DND-41 (cell line): Measurements from ENCODE around the gene SCUBE1.

ENCODE experiments used
- ATAC-seq: fragments of 200-7000 bp; cut with Tn5 transposase; 3 replicates; pipeline ENCODE4 v1.9.1; 2021; ENCODE audit warnings: low read depth; ENCODE audit not compliant: insufficient read depth
- DNase-seq: peaks from one replicate; pipeline ENCODE4 v3.0.0-alpha.2; 2020
- H2AFZ ChIP-seq: 2 replicates; pipeline ENCODE4 v1.6.0; 2012; ENCODE audit warnings: low read depth, low read length
- H3K27ac ChIP-seq: 2 replicates; pipeline ENCODE4 v1.5.1; 2012; ENCODE audit warnings: low read length, inconsistent platforms
- H3K27me3 ChIP-seq: fragments of 200-600 bp; sonication (generic); 2 replicates; pipeline ENCODE4 v1.6.0; 2012; ENCODE audit warnings: low read length, mild to moderate bottlenecking, inconsistent platforms; ENCODE audit not compliant: insufficient read depth, poor library complexity
- H3K36me3 ChIP-seq: 2 replicates; pipeline ENCODE4 v1.5.1; 2012; ENCODE audit warnings: low read length, inconsistent platforms; ENCODE audit not compliant: insufficient read depth
- H3K4me1 ChIP-seq: 2 replicates; pipeline ENCODE4 v1.5.1; 2012; ENCODE audit warnings: mild to moderate bottlenecking, low read length; ENCODE audit not compliant: insufficient read depth
- H3K4me2 ChIP-seq: 2 replicates; pipeline ENCODE4 v1.6.0; 2012; ENCODE audit warnings: mild to moderate bottlenecking, moderate library complexity, low read length, inconsistent platforms; ENCODE audit not compliant: insufficient read depth
- H3K4me3 ChIP-seq, 2 experiments: fragments of 200-600 bp in 1 of 2; shearing (Covaris generic) in 1 of 2; 2 replicates each; pipeline ENCODE4 v1.5.1; 2012 to 2016; ENCODE audit warnings: inconsistent platforms in 2 of 2, low read length in 2 of 2, mild to moderate bottlenecking in 2 of 2, low read depth in 1 of 2, moderate library complexity in 1 of 2
- H3K79me2 ChIP-seq: 2 replicates; pipeline ENCODE4 v1.6.0; 2012; ENCODE audit warnings: low read length, inconsistent platforms; ENCODE audit not compliant: insufficient read depth
- H3K9ac ChIP-seq: 2 replicates; pipeline ENCODE4 v1.6.0; 2012; ENCODE audit warnings: low read depth, mild to moderate bottlenecking, inconsistent platforms, low read length, moderate library complexity
- H3K9me3 ChIP-seq: 2 replicates; pipeline ENCODE4 v1.5.1; 2012; ENCODE audit warnings: low read length, moderate library complexity, mild to moderate bottlenecking, inconsistent platforms; ENCODE audit not compliant: insufficient read depth, severe bottlenecking
- H4K20me1 ChIP-seq: 2 replicates; pipeline ENCODE4 v1.6.0; 2012; ENCODE audit warnings: low read length; ENCODE audit not compliant: insufficient read depth
- EZH2 ChIP-seq: IDR thresholded peaks from 3 replicates; pipeline ENCODE4 v1.6.1; 2012; ENCODE audit warnings: borderline replicate concordance, low read depth, mild to moderate bottlenecking, moderate library complexity, low read length, inconsistent platforms; ENCODE audit not compliant: severe bottlenecking
- TF ChIP-seq, protein P1 (sequence below): IDR thresholded peaks from 2 replicates; pipeline ENCODE4 v1.5.1; 2012; ENCODE audit warnings: borderline replicate concordance, low read length, moderate library complexity, mild to moderate bottlenecking; ENCODE audit not compliant: poor library complexity, severe bottlenecking; ENCODE audit errors: extremely low read depth

The SCUBE1 gene

DNA sequence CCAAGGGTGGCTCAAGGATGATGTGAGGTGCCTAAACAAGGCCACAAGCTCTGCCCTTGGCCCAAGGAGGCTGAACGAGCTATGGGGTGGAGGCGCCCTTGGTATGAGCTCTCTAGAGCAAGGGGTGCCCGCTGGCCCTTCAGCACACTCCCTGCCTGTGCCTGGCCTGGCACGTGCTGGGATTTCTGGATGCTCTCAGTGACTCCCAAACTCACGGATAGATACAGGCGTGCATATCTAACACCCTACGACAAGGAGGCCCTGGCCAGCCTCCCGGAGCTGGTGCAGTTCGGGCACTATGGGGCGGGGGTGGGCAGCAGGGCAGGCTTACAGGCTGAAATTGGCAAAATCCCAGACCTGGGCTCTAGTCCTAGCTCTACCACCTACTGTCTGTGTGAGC, 30.6 kb downstream of the SCUBE1 start:
- H3K9ac ChIP-seq = no peak overlapping the region
- no peaks in the 10 kb centered on the region for H3K79me2 ChIP-seq
- peaks cover 6% of the 10 kb centered on the region for H3K27me3 ChIP-seq
- H4K20me1 ChIP-seq = peaks cover 7% of the 10 kb centered on the region
- H3K4me3 ChIP-seq = no peak overlapping the region
- TF ChIP-seq, protein P1, sequence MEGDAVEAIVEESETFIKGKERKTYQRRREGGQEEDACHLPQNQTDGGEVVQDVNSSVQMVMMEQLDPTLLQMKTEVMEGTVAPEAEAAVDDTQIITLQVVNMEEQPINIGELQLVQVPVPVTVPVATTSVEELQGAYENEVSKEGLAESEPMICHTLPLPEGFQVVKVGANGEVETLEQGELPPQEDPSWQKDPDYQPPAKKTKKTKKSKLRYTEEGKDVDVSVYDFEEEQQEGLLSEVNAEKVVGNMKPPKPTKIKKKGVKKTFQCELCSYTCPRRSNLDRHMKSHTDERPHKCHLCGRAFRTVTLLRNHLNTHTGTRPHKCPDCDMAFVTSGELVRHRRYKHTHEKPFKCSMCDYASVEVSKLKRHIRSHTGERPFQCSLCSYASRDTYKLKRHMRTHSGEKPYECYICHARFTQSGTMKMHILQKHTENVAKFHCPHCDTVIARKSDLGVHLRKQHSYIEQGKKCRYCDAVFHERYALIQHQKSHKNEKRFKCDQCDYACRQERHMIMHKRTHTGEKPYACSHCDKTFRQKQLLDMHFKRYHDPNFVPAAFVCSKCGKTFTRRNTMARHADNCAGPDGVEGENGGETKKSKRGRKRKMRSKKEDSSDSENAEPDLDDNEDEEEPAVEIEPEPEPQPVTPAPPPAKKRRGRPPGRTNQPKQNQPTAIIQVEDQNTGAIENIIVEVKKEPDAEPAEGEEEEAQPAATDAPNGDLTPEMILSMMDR = no peak
- no peak for TF ChIP-seq EZH2
- no peak for ATAC-seq
- no peaks in the 10 kb centered on the region for H3K36me3 ChIP-seq
- H3K9me3 ChIP-seq = no peaks in the 10 kb centered on the region
- no peaks in the 10 kb centered on the region for H3K4me1 ChIP-seq
- H3K4me2 ChIP-seq = no peak overlapping the region
- no peak overlapping the region for H2AFZ ChIP-seq
- no peak overlapping the region for H3K27ac ChIP-seq
- DNase-seq = no peak

GRCh38 chr22:43310798-43311197, 32.4 kb downstream of the SCUBE1 start:
- ATAC-seq (no peak), DNase-seq (no peak)
- Histone ChIP-seq H3K4me3 (no peak overlapping the region), H3K9me3 (no peaks in the 10 kb centered on the region), H3K4me1 (no peaks in the 10 kb centered on the region), H4K20me1 (peaks cover 10% of the 10 kb centered on the region), H3K9ac (no peak overlapping the region), H3K4me2 (no peak overlapping the region), H3K79me2 (no peaks in the 10 kb centered on the region), H2AFZ (no peak overlapping the region), H3K27ac (no peak overlapping the region), H3K27me3 (peaks cover 6% of the 10 kb centered on the region), H3K36me3 (no peaks in the 10 kb centered on the region)
- TF ChIP-seq, protein P1 = no peak
- TF ChIP-seq EZH2 = no peak

DNA sequence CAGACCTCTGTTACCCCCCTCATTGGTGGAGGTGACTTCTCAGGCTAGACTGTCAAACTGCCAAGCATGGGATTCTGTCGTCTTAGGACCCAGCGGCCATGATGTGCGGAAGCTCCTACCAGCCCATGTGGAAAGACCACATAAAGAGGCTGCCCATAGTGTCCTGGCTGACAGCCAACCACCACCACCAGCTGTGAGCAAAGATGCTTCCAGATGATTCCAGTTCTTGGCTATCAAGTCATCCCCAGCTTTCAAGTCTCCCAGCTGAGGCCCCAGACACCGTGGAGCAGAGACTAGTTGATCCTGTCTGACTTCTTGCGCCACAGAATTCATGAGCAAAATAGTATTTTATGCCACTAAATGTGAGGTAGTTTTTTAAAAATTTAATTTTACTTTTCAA, 32.9 kb downstream of the SCUBE1 start:
- H3K4me1 ChIP-seq = no peaks in the 10 kb centered on the region
- no peak overlapping the region for H3K27ac ChIP-seq
- ATAC-seq (no peak), DNase-seq (no peak)
- no peaks in the 10 kb centered on the region for H3K79me2 ChIP-seq
- peaks cover 6% of the 10 kb centered on the region for H3K27me3 ChIP-seq
- no peak overlapping the region for H3K9ac ChIP-seq
- TF ChIP-seq, protein P1 = no peak
- no peak for TF ChIP-seq EZH2
- H3K4me2 ChIP-seq = no peak overlapping the region
- no peaks in the 10 kb centered on the region for H3K36me3 ChIP-seq
- H3K4me3 ChIP-seq = no peak overlapping the region
- H2AFZ ChIP-seq = no peak overlapping the region
- peaks cover 10% of the 10 kb centered on the region for H4K20me1 ChIP-seq
- H3K9me3 ChIP-seq = no peaks in the 10 kb centered on the region

- Histone ChIP-seq H2AFZ (no peak overlapping the region), H3K4me3 (no peak overlapping the region), H3K9ac (no peak overlapping the region), H3K27me3 (peaks cover 6% of the 10 kb centered on the region), H3K4me2 (no peak overlapping the region), H3K27ac (no peak overlapping the region), H3K4me1 (no peaks in the 10 kb centered on the region), H3K9me3 (no peaks in the 10 kb centered on the region), H3K36me3 (no peaks in the 10 kb centered on the region), H3K79me2 (no peaks in the 10 kb centered on the region), H4K20me1 (peaks cover 7% of the 10 kb centered on the region; the same call in 1 of the 2 replicates)
- ATAC-seq (no peak), DNase-seq (no peak)
- no peak for TF ChIP-seq EZH2
- TF ChIP-seq, protein P1 = no peak
Measured at GRCh38 chr22:43308836-43309235, 34.3 kb downstream of the SCUBE1 start.
